PC-3 (cell line): ENCODE data around the gene OR1F1. TPM values are rescaled to one million over a fixed set of nuclear protein-coding genes. Genes with fewer than 3 reads are reported as not detected.

Experiments
- ATAC-seq: fragments of 200-7000 bp; cut with Tn5 transposase; 2 replicates; pipeline ENCODE4 v1.9.1; 2020; ENCODE audit warnings: mild to moderate bottlenecking, moderate library complexity
- BruUV-seq: library from RNA; stranded (reverse); fragments of 400-500 nt; replicated peaks from 2 replicates; lab custom pipeline; 2021; lab: Mats Ljungman, UMichigan
- CTCF ChIA-PET: fragments of 300-600 bp; sonication (Branson Sonifier 250); formaldehyde crosslinking; loops from one replicate; lab custom pipeline; 2022; ENCODE audit warnings: antibody characterized with exemption; lab: Charles Lee
- POLR2A ChIA-PET: fragments of 300-600 bp; sonication (Branson Sonifier 250); formaldehyde crosslinking; loops from one replicate; lab custom pipeline; 2022; ENCODE audit warnings: antibody characterized with exemption; ENCODE audit not compliant: unreplicated experiment; lab: Charles Lee
- DNase-seq: peaks from one replicate; pipeline ENCODE4 v3.0.0-alpha.2; 2015
- H2AFZ ChIP-seq: fragments of 300-600 bp; sonication (generic); 2 replicates; pipeline ENCODE4 v1.6.0; 2016; ENCODE audit warnings: antibody characterized with exemption, low read length
- H3F3A ChIP-seq: fragments of 300-600 bp; sonication (generic); one replicate; pipeline ENCODE4 v1.6.0; 2017; ENCODE audit warnings: antibody characterized with exemption, low read length, control low read depth, mild to moderate bottlenecking; ENCODE audit not compliant: unreplicated experiment
- H3K27ac ChIP-seq: fragments of 300-600 bp; sonication (generic); 2 replicates; pipeline ENCODE4 v1.5.1; 2016; ENCODE audit warnings: mild to moderate bottlenecking, low read length
- H3K27me3 ChIP-seq: fragments of 300-600 bp; sonication (generic); 2 replicates; pipeline ENCODE4 v1.6.1; 2016; ENCODE audit warnings: low read length, mixed read lengths
- H3K36me3 ChIP-seq: fragments of 300-600 bp; sonication (generic); 2 replicates; pipeline ENCODE4 v1.6.1; 2016; ENCODE audit warnings: low read depth, mixed run types, low read length, mixed read lengths
- H3K4me1 ChIP-seq: fragments of 300-600 bp; sonication (generic); 2 replicates; pipeline ENCODE4 v1.5.1; 2016; ENCODE audit warnings: low read length; ENCODE audit not compliant: insufficient read depth
- H3K4me2 ChIP-seq: fragments of 300-600 bp; sonication (generic); 2 replicates; pipeline ENCODE4 v1.6.0; 2016; ENCODE audit warnings: low read length
- H3K4me3 ChIP-seq: fragments of 300-600 bp; sonication (generic); 2 replicates; pipeline ENCODE4 v1.5.1; 2016; ENCODE audit warnings: mild to moderate bottlenecking, low read length, mixed read lengths
- H3K79me2 ChIP-seq: fragments of 300-600 bp; sonication (generic); 2 replicates; pipeline ENCODE4 v1.6.1; 2017; ENCODE audit warnings: low read length, mixed read lengths
- H3K9ac ChIP-seq: fragments of 300-600 bp; sonication (generic); 2 replicates; pipeline ENCODE4 v1.6.0; 2016; ENCODE audit warnings: mild to moderate bottlenecking, low read length
- H3K9me2 ChIP-seq: fragments of 300-600 bp; sonication (generic); replicated peaks from 2 replicates; pipeline ENCODE4 v1.6.1; 2016; ENCODE audit warnings: mixed run types, low read length, mixed read lengths
- H3K9me3 ChIP-seq: fragments of 300-600 bp; sonication (generic); 2 replicates; pipeline ENCODE4 v1.6.1; 2016; ENCODE audit warnings: low read length, mixed read lengths
- H4K20me1 ChIP-seq: fragments of 300-600 bp; sonication (generic); 2 replicates; pipeline ENCODE4 v1.6.1; 2016; ENCODE audit warnings: low read length, mixed read lengths
- EZH2 ChIP-seq: fragments of 300-600 bp; sonication (generic); IDR thresholded peaks from one replicate; pipeline ENCODE4 v1.6.1; 2017; ENCODE audit warnings: antibody characterized with exemption, mild to moderate bottlenecking, low read length; ENCODE audit not compliant: unreplicated experiment
- EZH2phosphoT487 ChIP-seq: fragments of 300-600 bp; sonication (generic); IDR thresholded peaks from 2 replicates; pipeline ENCODE4 v1.6.1; 2018; ENCODE audit warnings: mild to moderate bottlenecking, antibody characterized with exemption, low read length, borderline replicate concordance
- intact Hi-C: fragments of 100-400 bp; cut with micrococcal nuclease; formaldehyde crosslinking; loops from 2 replicates; pipeline ENCODE4 v1.9.0; 2023
- total RNA-seq: library from RNA; depleted of rRNA; stranded (reverse); fragments of >200 nt; gene quantifications from 2 replicates; pipeline ENCODE4 v1.2.3, GENCODE V29; 2014
- TF ChIP-seq, protein P1 (sequence below): fragments of 300-600 bp; sonication (generic); conservative IDR thresholded peaks from 2 replicates; pipeline ENCODE4 v1.5.1; 2017; ENCODE audit warnings: antibody characterized with exemption, low read depth, mild to moderate bottlenecking, low read length

The OR1F1 gene
- total RNA-seq, 1 experiment from 2014 or later, result not detected

DNA sequence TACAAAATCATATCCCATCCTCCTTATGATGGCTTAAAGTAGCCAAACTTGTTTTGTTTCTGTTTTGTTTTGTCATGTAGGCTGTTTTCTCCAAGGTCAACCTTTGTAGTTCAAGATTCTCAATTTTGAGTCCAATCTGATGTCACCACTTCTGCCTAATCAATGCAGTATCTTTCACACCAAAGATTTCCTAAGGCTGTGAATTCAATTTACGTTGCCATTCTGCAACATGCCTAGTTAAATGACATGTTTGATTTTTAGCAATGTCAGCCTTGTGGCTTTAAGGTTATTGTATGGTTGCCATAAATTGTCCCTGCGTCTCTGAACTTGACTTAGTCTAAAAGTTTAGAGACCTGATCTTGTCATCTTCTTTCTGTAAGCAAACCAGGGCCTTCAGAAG, 32.8 kb upstream of the OR1F1 start:
- no peak overlapping the region for H3K4me2 ChIP-seq
- H3K4me3 ChIP-seq, result no peak overlapping the region
- H3K9me3 ChIP-seq, result no peaks in the 10 kb centered on the region
- no TSS peak for BruUV-seq
- H3F3A ChIP-seq, result no peaks in the 10 kb centered on the region
- no peak overlapping the region for H2AFZ ChIP-seq
- DNase-seq (no peak), ATAC-seq (no peak)
- ChIA-PET POLR2A (no interaction called here), CTCF (no interaction called here)
- intact Hi-C loops, result no loop called here
- no peaks in the 10 kb centered on the region for H3K79me2 ChIP-seq
- H3K9ac ChIP-seq, result no peak overlapping the region
- no peaks in the 10 kb centered on the region for H3K4me1 ChIP-seq
- H3K9me2 ChIP-seq, result no peaks in the 10 kb centered on the region
- no peak overlapping the region for H3K27ac ChIP-seq
- no peaks in the 10 kb centered on the region for H3K36me3 ChIP-seq
- TF ChIP-seq EZH2phosphoT487, result no peak
- TF ChIP-seq, protein P1, sequence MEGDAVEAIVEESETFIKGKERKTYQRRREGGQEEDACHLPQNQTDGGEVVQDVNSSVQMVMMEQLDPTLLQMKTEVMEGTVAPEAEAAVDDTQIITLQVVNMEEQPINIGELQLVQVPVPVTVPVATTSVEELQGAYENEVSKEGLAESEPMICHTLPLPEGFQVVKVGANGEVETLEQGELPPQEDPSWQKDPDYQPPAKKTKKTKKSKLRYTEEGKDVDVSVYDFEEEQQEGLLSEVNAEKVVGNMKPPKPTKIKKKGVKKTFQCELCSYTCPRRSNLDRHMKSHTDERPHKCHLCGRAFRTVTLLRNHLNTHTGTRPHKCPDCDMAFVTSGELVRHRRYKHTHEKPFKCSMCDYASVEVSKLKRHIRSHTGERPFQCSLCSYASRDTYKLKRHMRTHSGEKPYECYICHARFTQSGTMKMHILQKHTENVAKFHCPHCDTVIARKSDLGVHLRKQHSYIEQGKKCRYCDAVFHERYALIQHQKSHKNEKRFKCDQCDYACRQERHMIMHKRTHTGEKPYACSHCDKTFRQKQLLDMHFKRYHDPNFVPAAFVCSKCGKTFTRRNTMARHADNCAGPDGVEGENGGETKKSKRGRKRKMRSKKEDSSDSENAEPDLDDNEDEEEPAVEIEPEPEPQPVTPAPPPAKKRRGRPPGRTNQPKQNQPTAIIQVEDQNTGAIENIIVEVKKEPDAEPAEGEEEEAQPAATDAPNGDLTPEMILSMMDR, result no peak
- TF ChIP-seq EZH2, result no peak
- H3K27me3 ChIP-seq, result no peaks in the 10 kb centered on the region
- H4K20me1 ChIP-seq, result no peaks in the 10 kb centered on the region

DNA sequence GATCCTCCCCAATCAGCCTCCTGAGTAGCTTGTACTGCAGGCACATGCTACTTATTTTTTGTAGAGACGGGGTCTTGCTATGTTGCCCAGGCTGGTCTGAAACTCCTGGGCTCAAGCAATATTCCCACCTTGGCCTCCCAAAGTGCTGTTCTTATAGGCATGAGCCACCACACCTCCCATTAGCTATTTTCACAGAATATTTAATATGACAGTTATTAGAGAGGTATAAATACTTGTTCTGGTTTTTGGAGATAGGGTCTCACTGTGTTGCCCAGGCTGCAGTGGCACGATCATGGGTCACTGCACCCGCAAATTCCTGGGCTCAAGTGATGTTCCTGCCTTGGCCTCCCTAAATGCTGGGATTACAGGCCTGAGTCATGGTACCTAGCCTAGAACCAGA, 32.0 kb upstream of the OR1F1 start:
- Histone ChIP-seq H3K79me2 (no peaks in the 10 kb centered on the region), H3K4me2 (no peak overlapping the region), H3K4me3 (no peak overlapping the region), H3K27ac (no peak overlapping the region), H3K9me3 (no peaks in the 10 kb centered on the region), H3K4me1 (no peaks in the 10 kb centered on the region), H3K9me2 (no peaks in the 10 kb centered on the region), H3K27me3 (no peaks in the 10 kb centered on the region), H2AFZ (no peak overlapping the region), H3K9ac (no peak overlapping the region), H3K36me3 (no peaks in the 10 kb centered on the region), H4K20me1 (no peaks in the 10 kb centered on the region), H3F3A (no peaks in the 10 kb centered on the region)
- no peak for DNase-seq
- intact Hi-C loops, result loop anchor here (2.0 kb wide), 1 partner anchor 345 kb away; the partner anchor contains the start of gene CLUAP1
- CTCF ChIA-PET, result no interaction called here
- no peak for ATAC-seq
- TF ChIP-seq EZH2phosphoT487 (no peak), EZH2 (no peak)
- TF ChIP-seq, protein P1, result no peak
- POLR2A ChIA-PET, result no interaction called here
- BruUV-seq, result no TSS peak

DNA sequence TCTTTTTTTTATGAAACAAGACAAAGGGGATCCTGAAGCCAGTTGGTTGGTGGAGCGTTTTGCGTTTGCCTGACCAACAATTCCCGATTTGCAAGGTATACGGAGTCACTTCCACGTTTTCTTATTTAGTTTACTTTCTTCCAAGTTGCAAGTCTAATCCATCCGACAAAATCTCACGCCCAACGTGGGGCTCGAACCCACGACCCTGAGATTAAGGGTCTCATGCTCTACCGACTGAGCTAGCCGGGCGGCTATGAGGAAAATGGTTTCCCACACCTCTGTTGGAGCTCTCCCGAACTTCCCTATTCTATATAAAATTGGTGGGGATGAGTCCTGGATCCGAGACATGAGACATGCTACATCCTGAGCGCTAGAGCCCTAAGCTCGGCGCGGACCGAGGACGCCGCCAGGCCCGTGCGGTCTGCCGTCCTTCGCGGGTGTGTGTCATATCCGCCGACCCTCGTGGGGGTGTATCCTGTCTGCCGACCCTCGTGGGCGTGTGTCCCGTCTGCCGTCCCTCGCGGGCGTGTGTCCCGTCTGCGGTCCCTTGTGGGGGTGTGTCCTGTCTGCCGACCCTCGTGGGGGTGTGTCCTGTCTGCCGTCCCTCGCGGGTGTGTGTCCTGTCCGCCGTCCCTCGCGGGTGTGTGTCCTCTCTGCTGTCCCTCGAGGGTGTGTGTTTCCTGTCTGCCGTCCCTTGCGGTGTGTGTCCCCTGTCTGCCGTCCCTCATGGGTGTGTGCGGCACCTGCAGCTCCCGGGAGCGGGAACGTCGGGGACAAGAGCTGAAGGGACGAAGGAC, 30.6 kb upstream of the OR1F1 start:
- no peaks in the 10 kb centered on the region for H3K36me3 ChIP-seq
- BruUV-seq, result TSS peak; percentile 92

More for the DNA sequence above, 30.6 kb upstream of the OR1F1 start:
- H3K9me2 ChIP-seq, result no peaks in the 10 kb centered on the region
- no peaks in the 10 kb centered on the region for H3K9me3 ChIP-seq
- H4K20me1 ChIP-seq, result no peaks in the 10 kb centered on the region
- H3K79me2 ChIP-seq, result no peaks in the 10 kb centered on the region
- H3K27me3 ChIP-seq, result no peaks in the 10 kb centered on the region
- peak; percentile 94 for DNase-seq
- ChIA-PET CTCF (interaction anchor here (0.6 kb wide), 1 partner anchor 63 kb away, joined by 4 read pairs; no protein-coding TSS in a partner anchor), POLR2A (no interaction called here)
- no peaks in the 10 kb centered on the region for H3F3A ChIP-seq
- H3K4me1 ChIP-seq, result no peaks in the 10 kb centered on the region
- TF ChIP-seq EZH2 (no peak), EZH2phosphoT487 (no peak)
- TF ChIP-seq, protein P1, result no peak
- peak overlapping the region; percentile 89 for H3K4me2 ChIP-seq
- H3K9ac ChIP-seq, result peak overlapping the region; percentile 90
- H2AFZ ChIP-seq, result peak overlapping the region; percentile 65
- intact Hi-C loops, result loop anchor here (2.0 kb wide), 1 partner anchor 343 kb away; the partner anchor contains the start of gene CLUAP1
- peak; percentile 42 for ATAC-seq
- peak overlapping the region; percentile 87 for H3K4me3 ChIP-seq
- peak overlapping the region; percentile 80 for H3K27ac ChIP-seq
